ENCODE data around the gene SALL4.
A peak's percentile ranks its signal among the peaks of the same experiment; 100 is the strongest.

SALL4 gene

GRCh38 chr20:51807720-51808250 lies 5.5 kb upstream of the SALL4 start:
- Histone ChIP-seq H3K36me3 (replicated peaks) (no peaks in the 10 kb centered on the region), H3K4me3 (ENCODE audit: low read depth, low read length) (no peak overlapping the region), H3K27me3 (replicated peaks) (no peaks in the 10 kb centered on the region), H3K27ac (no peak overlapping the region)
- TF ChIP-seq, protein P1, sequence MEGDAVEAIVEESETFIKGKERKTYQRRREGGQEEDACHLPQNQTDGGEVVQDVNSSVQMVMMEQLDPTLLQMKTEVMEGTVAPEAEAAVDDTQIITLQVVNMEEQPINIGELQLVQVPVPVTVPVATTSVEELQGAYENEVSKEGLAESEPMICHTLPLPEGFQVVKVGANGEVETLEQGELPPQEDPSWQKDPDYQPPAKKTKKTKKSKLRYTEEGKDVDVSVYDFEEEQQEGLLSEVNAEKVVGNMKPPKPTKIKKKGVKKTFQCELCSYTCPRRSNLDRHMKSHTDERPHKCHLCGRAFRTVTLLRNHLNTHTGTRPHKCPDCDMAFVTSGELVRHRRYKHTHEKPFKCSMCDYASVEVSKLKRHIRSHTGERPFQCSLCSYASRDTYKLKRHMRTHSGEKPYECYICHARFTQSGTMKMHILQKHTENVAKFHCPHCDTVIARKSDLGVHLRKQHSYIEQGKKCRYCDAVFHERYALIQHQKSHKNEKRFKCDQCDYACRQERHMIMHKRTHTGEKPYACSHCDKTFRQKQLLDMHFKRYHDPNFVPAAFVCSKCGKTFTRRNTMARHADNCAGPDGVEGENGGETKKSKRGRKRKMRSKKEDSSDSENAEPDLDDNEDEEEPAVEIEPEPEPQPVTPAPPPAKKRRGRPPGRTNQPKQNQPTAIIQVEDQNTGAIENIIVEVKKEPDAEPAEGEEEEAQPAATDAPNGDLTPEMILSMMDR (IDR thresholded peaks at IDR 0.05; ENCODE audit: low read depth, low read length, missing control alignments): no peak
- in situ Hi-C loops (cut with HindIII; ENCODE audit: low pct_ligation_motif_present, low sequenced_read_pairs): no loop called here
- DNase-seq: no peak

GRCh38 chr20:51804754-51805153 lies 2.4 kb upstream of the SALL4 start:
- in situ Hi-C loops (cut with HindIII; ENCODE audit: low pct_ligation_motif_present, low sequenced_read_pairs): no loop called here
- Histone ChIP-seq H3K4me3 (ENCODE audit: low read depth, low read length) (no peak overlapping the region), H3K27ac (no peak overlapping the region), H3K36me3 (replicated peaks) (no peaks in the 10 kb centered on the region), H3K27me3 (replicated peaks) (no peaks in the 10 kb centered on the region)
- TF ChIP-seq, protein P1 (IDR thresholded peaks at IDR 0.05; ENCODE audit: low read depth, low read length, missing control alignments): no peak
- DNase-seq: no peak

DNA sequence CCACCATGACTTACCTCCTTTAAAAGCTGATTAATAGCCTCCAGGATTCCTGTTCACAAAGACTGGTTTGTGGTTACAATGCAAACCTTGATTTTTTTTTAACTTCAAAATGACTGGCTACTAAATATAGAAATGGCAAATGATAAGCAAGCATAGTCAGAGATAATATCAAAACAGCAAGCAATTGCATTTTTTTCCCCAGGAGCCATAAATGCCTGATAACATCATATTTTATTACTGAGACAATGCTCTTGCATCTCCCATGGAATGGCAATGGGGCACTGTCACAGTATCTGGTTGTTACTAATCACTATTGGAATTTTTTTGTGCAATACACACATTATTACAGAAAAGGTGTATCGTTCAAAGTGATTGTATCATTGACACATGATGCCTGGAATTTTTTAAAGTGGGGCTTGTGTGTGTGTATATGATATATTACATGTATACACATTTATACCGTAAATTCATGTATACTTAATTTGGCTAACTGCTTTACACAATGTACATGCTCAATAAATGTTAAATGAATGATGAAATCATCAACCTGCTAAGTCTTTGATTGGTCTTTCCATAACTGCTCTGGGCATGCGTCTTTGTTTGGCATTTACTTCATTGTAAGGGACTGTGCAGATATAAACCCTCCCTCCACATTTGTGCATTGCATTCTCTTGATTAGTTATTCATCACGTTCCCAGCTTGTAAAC lies 980 bp upstream of the SALL4 start:
- in situ Hi-C loops (cut with HindIII; ENCODE audit: low pct_ligation_motif_present, low sequenced_read_pairs): no loop called here
- H3K27me3 ChIP-seq (replicated peaks): no peaks in the 10 kb centered on the region
- TF ChIP-seq, protein P1 (IDR thresholded peaks at IDR 0.05; ENCODE audit: low read depth, low read length, missing control alignments): no peak
- no peaks in the 10 kb centered on the region for H3K36me3 ChIP-seq (replicated peaks)
- DNase-seq: peak; percentile 42
- no peak overlapping the region for H3K27ac ChIP-seq
- H3K4me3 ChIP-seq (ENCODE audit: low read depth, low read length): no peak overlapping the region

GRCh38 chr20:51801823-51802123 lies 548 bp downstream of the SALL4 start:
- no peak for DNase-seq
- Histone ChIP-seq H3K27me3 (replicated peaks) (no peaks in the 10 kb centered on the region), H3K4me3 (ENCODE audit: low read depth, low read length) (peak overlapping the region; percentile 61), H3K36me3 (replicated peaks) (no peaks in the 10 kb centered on the region), H3K27ac (no peak overlapping the region)
- in situ Hi-C loops (cut with HindIII; ENCODE audit: low pct_ligation_motif_present, low sequenced_read_pairs): no loop called here
- TF ChIP-seq, protein P1 (IDR thresholded peaks at IDR 0.05; ENCODE audit: low read depth, low read length, missing control alignments): no peak

DNA sequence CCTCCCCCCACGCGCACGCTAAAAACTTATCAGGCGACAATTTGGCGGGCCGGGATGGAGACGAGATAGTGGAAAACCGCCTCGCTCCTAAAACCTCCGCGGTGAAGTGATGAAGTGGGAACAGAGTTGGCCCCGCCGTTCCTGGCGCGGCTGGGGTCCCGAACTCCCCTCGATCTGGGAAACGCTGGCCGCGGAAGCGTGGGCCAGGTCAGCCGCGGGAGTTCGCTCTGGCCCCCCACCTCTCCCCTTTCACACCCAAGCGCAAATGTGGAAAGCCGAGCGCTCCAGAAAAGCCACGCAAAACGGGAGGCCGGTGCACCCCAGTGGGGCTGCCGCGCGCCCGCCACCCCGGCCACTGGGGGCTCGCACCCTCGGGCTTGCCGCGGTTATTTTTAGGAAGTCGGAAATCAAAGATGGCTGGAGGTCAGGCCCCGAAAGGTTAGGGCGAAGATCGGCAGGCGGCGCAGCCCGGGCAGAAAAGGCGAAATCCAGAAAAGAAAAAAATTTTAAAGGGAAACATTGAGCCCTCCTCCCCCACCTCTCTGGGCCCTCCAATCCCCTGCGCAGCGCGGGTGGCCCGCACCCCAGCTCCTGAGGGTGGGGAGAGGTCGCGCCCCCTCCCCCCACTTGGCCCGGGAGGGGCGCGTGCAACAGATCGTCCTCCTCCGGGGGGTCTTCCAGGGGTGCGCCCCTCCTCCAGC lies 1.0 kb downstream of the SALL4 start:
- Histone ChIP-seq H3K27me3 (replicated peaks) (no peaks in the 10 kb centered on the region), H3K36me3 (replicated peaks) (no peaks in the 10 kb centered on the region), H3K4me3 (ENCODE audit: low read depth, low read length) (peak overlapping the region; percentile 61), H3K27ac (no peak overlapping the region)
- DNase-seq: no peak
- in situ Hi-C loops (cut with HindIII; ENCODE audit: low pct_ligation_motif_present, low sequenced_read_pairs): no loop called here
- TF ChIP-seq, protein P1 (IDR thresholded peaks at IDR 0.05; ENCODE audit: low read depth, low read length, missing control alignments): peak; percentile 32

Data from brain microvascular endothelial cell (primary cell).